H54 (cell line): ENCODE measurements around the gene MRRF.
"Not testable (repeated sequence)": the region's sequence is repeated elsewhere in the genome, so short reads cannot be mapped to it uniquely, and the experiment has no call there.

Experiments used
- DNase-seq: peaks from one replicate; pipeline ENCODE4 v3.0.0; 2011; ENCODE audit warnings: low spot score, mixed read lengths; ENCODE audit not compliant: insufficient read length
- FAIRE-seq: peaks from 3 replicates; lab custom pipeline; 2011; peaks lifted over from hg19 to GRCh38; lab: Jason Lieb, UNC
- POLR2A ChIP-seq: IDR thresholded peaks from 2 replicates; pipeline ENCODE4 v1.6.1; 2011; ENCODE audit warnings: low read depth, mild to moderate bottlenecking, low read length

The MRRF gene

DNA sequence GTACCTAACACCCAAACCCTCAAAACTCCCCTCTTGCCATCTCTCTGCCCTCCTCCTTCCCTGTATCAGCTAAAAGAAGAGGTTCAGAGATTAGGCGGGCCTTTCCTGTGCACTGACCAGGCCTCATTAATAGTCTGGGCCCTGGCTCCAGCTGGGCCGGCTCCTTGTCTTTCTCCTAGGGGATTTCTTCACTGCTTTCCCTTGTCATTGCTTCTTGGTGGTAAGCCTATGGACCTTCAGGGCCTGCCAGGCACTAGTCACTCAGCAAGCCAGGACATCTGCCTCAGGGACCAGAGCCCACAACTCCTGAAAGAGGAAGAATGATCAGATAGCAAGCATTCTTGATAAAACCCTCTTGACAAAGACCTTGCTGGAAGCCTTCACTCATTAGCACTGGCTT is 50.9 kb downstream of the MRRF start:
- no peak for FAIRE-seq
- DNase-seq, result no peak
- no peak for TF ChIP-seq POLR2A

DNA sequence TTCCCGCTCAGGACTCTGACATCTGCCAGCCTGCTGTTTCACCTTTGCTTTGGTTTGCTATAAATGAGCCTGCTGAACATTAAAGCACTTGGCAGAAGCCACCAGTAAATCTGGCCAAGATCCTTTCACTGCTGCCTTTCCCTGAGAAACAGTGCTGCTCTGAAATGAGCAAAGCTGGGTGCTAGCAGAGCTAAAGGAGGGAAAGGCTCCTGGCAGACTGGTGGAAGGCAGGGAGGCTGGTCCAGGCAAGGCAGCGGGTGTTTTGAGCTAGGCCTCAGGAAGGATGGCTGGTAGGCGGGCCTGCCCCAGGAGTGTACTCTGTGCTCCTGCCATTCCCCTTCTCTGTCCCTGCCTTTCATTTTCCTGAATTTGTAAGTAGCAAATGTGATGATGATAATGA is 53.6 kb downstream of the MRRF start:
- FAIRE-seq (no peak), DNase-seq (no peak)
- no peak for TF ChIP-seq POLR2A

DNA sequence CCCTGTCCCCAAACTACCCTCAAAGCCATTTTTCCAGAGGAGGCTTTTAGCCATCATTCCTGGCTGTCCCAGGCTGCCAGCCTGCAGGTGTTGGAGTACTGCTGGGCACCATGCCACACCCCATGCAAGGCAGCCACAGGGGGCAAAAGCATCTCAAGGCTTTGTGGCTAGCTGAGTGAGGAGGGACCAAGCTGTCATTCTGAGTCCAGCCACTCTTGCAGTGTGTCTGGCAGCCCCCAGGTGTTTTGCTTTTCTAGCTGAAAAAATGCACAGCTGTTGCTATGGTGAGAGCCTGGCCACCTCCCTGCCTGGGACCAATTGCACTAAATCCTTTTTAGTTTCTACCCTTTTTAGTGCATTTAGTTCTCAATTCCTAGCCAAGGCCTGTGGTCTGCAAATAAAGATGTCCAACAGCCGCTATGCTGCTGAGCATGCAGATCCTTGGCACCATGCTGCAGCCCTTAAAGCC is 55.8 kb downstream of the MRRF start:
- TF ChIP-seq POLR2A, result no peak
- DNase-seq (no peak), FAIRE-seq (no peak)

DNA sequence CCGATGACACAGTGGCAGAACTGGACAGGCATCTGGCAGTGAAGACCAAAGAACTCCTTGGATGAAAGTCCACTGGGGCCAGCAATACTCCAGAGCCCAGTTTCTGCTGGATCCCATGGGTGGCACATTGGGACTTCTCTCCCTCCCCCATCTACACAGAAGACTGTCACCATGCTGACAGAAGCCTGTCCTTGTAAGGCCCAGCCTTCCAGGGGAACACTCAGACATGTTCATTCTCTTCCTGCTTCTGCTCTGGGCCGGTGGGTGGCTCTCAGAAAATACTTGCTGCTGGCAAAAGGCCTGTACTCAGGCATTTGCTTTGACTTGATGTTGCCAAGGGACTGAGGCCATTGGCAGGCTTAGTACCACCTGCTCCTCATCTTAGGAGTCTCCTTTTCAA is 57.9 kb downstream of the MRRF start:
- TF ChIP-seq POLR2A, result no peak
- no peak for DNase-seq
- no peak for FAIRE-seq

DNA sequence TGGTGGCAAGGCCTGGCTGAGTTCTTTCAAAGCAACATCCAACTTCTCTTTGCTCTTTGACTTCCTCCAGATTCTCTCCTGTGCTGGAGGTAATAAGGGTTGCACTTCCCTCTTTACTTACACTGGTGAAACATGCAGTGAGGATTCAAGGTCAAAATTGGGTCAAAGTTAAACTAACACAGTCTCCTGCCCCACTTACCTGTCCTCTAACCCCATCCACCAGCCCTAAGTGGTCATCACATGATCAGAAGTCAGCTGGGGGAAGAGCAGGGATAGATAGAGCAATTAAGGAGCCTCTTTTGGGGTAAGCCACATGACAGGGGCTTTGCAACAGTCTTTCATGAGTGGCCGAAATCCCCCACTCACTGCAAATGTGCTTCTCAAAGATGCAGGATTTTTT is 60.0 kb downstream of the MRRF start:
- FAIRE-seq, DNase-seq: not testable (repeated sequence)

DNA sequence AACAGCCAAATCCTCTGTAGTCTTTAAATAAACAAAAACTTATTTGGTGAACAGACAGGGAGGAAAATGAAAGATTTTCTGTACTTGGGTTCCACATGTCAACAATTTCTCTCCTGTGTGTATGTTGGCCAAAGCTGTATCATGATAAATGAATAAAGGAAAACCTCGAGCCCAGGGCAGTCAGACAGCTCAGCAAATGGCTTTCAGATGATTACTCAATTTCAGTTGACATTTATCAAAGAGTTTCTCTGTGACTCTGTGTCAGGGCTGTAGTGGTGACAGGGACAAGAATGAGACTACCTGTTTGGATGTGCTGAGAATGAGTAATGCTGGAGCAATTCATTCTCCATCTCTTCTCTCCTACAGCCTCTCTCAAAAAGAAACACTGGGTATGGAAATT is 60.4 kb downstream of the MRRF start:
- no peak for FAIRE-seq
- no peak for DNase-seq
- TF ChIP-seq POLR2A, result no peak

DNA sequence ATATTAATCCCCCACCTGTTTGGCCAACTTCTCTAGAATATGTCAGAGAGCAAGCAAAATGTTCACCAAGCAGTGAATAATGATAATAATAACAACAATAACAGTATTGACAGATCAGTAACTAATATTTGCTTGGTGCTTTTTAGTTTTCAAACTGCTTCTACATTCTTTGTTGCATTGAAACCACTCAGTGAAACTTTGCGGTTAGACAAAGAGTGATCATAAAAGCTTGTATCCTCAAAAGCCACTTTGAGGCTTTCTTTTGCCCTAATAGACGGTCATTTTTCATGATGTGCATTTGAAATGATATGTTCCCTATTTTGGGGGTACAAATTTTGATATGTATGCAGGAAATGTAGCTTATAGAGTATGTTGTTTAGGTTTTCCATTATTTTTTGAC is 62.5 kb downstream of the MRRF start:
- DNase-seq (no peak), FAIRE-seq (no peak)
- no peak for TF ChIP-seq POLR2A

DNA sequence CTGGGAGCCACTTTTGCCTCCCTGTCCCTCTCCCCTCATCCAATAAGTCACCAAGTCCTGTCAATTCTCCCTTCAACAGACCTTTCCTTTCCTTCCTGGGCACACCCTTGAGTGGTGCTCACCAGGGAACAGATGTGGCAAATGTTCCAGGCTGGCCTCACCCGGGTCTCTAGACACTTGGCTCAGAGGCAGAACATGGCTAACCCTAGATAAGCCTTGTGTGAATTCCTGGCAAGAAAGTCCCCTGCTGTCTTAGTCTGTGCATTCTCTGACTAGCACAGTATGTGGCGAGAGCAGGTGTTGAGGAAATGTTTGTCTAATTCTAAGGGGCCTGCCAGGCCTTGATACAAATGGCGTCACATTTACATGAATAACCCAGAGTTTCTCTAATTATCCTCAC is 64.9 kb downstream of the MRRF start:
- FAIRE-seq (no peak), DNase-seq (no peak)
- no peak for TF ChIP-seq POLR2A

DNA sequence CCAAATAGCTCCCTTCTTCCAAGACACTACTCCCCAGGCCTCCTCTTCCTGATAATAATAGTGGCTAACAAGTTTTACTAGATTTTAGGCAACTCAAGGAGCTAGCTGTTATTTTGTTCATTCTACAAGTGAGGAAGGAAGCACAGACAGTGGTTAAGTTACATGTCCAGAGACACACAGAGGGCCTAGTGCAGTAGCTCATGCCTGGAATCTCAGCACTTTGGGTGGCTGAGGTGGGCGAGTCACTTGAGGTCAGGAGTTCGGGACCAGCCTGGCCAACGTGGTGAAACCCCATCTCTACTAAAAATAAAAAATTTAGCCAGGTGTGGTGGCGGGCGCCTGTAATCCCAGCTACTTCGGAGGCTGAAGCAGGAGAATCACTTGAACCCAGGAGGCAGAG is 65.8 kb downstream of the MRRF start:
- DNase-seq, FAIRE-seq: not testable (repeated sequence)

DNA sequence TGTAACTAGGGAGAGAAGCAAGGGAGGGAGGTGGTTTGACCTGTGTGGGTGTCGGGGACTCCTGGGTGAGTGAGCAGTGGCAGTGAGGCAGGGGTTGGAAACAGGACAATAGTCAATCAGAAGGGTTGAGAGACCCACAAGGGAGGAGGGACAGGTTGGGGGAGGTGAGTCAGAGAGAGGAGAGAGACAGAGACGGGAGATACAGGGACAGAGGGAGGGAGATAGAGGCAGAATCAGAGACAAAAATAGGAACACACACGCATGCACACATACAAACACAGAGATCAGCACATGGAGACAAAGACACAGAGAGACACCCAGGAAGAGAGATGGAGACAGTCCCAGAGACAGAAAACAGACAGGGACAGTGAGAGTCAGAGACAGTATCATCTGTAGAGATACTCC is 66.8 kb downstream of the MRRF start:
- TF ChIP-seq POLR2A, result no peak
- DNase-seq, result no peak
- FAIRE-seq, result no peak

DNA sequence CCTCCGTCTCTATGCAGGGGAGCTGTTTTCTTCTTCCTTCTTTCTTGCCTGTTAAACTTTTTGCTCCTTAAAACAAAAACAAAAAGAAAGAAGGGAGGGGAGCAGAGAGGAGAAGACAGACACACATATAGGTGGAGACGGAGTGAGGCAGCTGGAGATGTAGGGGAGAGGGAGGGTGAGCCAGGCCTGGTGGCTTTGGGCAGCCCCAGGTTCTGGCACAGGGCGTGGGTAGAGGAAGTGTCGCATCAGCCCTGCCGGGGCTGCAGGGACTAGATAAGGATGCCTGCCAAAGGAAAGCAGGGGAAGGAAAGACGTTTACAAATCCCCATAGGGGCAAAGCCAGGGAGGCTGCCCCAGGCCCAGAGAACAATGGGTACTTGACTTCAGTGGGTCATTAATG is 67.4 kb downstream of the MRRF start:
- FAIRE-seq (no peak), DNase-seq (no peak)
- TF ChIP-seq POLR2A, result no peak

DNA sequence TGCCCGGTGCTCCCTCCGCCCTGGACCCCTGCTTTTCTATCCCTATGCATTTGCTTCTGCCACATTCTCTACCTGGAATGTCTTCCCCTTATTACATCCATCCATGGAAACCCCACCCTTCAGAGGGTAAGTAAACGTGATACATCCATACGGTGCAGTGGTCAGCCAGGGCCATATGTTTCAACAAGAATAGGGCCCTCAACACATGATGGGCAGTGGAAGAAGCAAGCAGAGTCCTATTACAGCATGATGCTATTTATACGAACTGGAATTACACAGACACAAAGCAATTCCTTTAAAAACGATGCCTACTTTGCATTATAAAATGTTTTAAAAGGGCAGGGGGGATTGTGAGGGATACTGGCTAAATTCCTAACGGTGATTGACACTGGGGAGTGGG is 68.0 kb downstream of the MRRF start:
- FAIRE-seq (no peak), DNase-seq (no peak)
- TF ChIP-seq POLR2A, result no peak

DNA sequence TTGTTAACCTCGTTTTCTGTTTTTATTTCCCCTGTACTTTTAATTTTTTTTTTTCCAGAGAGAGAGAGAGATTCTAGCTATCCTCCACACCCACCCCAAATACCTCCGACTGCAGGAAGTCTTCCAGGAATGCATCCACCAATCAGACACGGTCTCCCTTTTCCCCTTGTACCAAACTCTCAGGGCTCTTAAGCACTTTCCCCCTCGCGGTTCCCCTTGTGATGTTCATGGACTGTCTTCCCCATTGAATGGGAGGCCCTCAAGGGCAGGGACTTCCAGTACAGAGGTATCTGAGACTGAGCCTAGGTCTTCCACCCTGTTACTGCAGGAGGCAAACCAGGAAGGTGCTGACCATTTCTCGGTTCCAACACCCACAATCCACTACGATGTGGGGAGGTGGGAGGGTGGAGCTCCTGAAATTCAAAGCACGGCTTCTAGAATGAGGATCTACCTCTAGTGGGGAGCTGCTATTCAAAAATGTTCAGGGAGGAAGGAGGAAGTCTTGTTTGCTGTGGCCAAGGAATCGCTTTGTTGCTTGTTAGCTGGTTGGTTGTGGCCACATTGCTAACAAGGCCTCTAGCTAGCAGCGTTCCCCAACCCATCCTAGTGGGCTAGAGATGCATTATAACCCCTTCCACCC is 68.6 kb downstream of the MRRF start:
- DNase-seq (no peak), FAIRE-seq (no peak)

DNA sequence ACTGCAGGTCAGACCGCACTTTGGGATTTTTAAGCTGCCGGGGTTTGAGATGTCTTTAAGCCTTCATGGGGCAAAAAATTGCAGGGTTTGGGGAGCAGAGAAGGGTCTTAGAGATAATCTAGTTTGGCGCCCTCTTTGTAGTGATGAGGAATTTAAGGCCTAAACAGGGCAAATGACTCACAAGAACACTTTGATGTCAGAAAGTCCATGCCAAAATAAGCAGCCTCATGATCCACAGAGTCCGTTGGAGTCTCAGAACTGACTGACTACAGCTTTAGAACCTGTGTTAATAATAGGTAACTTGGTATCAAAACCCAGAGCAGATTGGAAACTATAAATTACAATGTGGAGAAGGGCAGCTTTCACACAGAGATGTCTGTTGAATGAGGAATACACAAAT is 70.2 kb downstream of the MRRF start:
- TF ChIP-seq POLR2A, result no peak
- no peak for DNase-seq
- FAIRE-seq, result no peak

More for the DNA sequence above, 68.6 kb downstream of the MRRF start:
- TF ChIP-seq POLR2A, result no peak

DNA sequence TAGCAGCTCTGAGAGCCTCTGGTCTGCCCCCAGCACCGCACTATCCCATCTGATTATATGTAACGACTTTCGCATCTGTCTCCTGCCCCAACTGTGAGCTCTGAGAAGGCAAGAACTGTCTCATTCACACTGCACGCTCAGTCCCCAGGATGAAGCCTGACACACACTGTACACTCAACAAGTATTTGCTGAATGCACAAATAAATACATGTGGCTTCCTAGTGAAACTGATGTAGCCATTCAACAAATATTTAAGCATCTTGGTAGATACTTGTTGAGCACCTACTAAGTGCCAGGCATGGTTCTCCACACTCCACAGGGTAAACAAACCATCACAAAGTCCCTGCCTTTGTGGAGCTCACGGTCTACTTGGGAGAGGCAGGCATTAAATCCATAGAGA is 71.5 kb downstream of the MRRF start:
- no peak for DNase-seq
- no peak for FAIRE-seq
- no peak for TF ChIP-seq POLR2A
